SK-N-MC (cell line): Measurements from ENCODE around the gene LMBR1L.

Experiments used
- EZH2 ChIP-seq: fragments of 200-600 bp; sonication (generic); IDR thresholded peaks from one replicate; pipeline ENCODE4 v1.6.1; 2017; ENCODE audit warnings: antibody characterized with exemption
- FOXP2 ChIP-seq: optimal IDR thresholded peaks from 2 replicates; pipeline ENCODE3; 2011; ENCODE audit warnings: mild to moderate bottlenecking, moderate library complexity; ENCODE audit not compliant: insufficient read depth; ENCODE audit errors: extremely low read length, control extremely low read depth
- POLR2AphosphoS5 ChIP-seq: IDR thresholded peaks from 2 replicates; pipeline ENCODE4 v1.6.1; 2012; ENCODE audit warnings: mild to moderate bottlenecking, low read depth, low read length, borderline replicate concordance

DNA sequence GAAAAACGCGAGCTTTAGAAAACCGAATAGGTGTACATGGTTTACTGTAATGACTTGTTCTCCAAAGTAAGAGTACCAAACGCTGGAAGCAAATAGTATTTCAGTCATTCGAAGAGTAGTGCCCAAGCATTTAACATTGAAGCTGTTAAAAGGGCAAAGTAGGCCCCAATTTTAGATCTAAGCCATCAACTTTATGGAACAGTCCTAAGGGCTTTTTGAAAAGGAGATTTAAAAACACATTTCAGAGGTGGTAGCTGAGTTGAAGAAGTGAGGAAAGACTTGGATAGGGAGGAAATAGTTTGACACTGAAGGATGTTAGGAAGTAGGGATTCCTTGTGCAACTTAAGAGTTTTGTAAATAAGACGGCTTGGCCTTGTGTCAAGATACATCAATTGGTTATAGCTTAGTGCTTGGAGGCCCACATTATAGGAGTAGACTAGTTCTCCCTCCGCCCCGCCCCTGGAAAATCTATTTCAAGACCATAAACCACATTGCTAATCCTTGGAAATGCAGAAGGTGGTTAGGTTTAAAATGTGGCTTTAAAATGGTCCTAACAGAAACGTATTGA lies 21.3 kb upstream of the LMBR1L start:
- no peak for TF ChIP-seq FOXP2
- peak; percentile 12; the same call in 1 of the 2 replicates for TF ChIP-seq POLR2AphosphoS5
- TF ChIP-seq EZH2, result no peak
